HCT116 (cell line): ENCODE measurements around the gene FBLL1. TPM values are rescaled to one million over a fixed set of nuclear protein-coding genes. Genes with fewer than 3 reads are reported as not detected.

ENCODE experiments used
- ATAC-seq: fragments of 200-7000 bp; cut with Tn5 transposase; 2 replicates; pipeline ENCODE4 v1.9.1; 2020; ENCODE audit warnings: mild to moderate bottlenecking, moderate library complexity
- BruUV-seq: library from RNA; stranded (reverse); fragments of 400-500 nt; replicated peaks from 2 replicates; lab custom pipeline; 2021; lab: Mats Ljungman, UMichigan
- CTCF ChIA-PET: fragments of 300-600 bp; sonication (Branson Sonifier 250); formaldehyde crosslinking; loops from one replicate; lab custom pipeline; 2021; ENCODE audit warnings: antibody characterized with exemption; lab: Charles Lee
- POLR2A ChIA-PET: fragments of 300-600, 350-600 bp; sonication (Branson Sonifier 250); formaldehyde crosslinking; loops from one replicate; lab custom pipeline; 2021; ENCODE audit warnings: antibody characterized with exemption; lab: Charles Lee
- RAD21 ChIA-PET, 2 experiments: fragments of 300-600 bp; sonication (Branson Sonifier 250); formaldehyde crosslinking; loops; one replicate each; lab custom pipeline; 2023; ENCODE audit warnings: low total read pairs in 2 of 2; ENCODE audit not compliant: uncharacterized antibody in 2 of 2, unreplicated experiment in 2 of 2, low non-redundant PET in 1 of 2; lab: Charles Lee
- DNase-seq: peaks from one replicate; pipeline ENCODE4 v3.0.0-alpha.2; 2010; ENCODE audit warnings: low read depth, low spot score
- H2AFZ ChIP-seq: fragments of 200-600 bp; shearing (Covaris generic), sonication (generic); 2 replicates; pipeline ENCODE4 v1.6.1; 2017; ENCODE audit warnings: low read depth, mixed run types, mixed read lengths, antibody characterized with exemption, low read length; ENCODE audit not compliant: poor library complexity, severe bottlenecking
- H3K27ac ChIP-seq: 2 replicates; pipeline ENCODE4 v1.5.1; 2012; ENCODE audit warnings: low read depth, low read length
- H3K27me3 ChIP-seq: fragments of 200-600 bp; sonication (generic); 2 replicates; pipeline ENCODE4 v1.6.1; 2016; ENCODE audit warnings: mixed run types, low read length, mixed read lengths; ENCODE audit not compliant: insufficient read depth
- H3K36me3 ChIP-seq, 2 experiments: fragments of 200-500 bp in 1 of 2; fragments of 200-600 bp in 1 of 2; sonication (Bioruptor generic) in 1 of 2; sonication (generic) in 1 of 2; 2 replicates each; pipeline versions ENCODE4 v1.5.1 to v1.6.1; 2014 to 2016; ENCODE audit warnings: low read length in 2 of 2, inconsistent platforms in 1 of 2, mixed read lengths in 1 of 2, mixed run types in 1 of 2; ENCODE audit not compliant: insufficient read depth in 2 of 2, control insufficient read depth in 1 of 2
- H3K4me1 ChIP-seq, 2 experiments: fragments of 200-600 bp in 1 of 2; sonication (generic) in 1 of 2; 2 replicates each; pipeline versions ENCODE4 v1.5.1 to v1.6.1; 2012 to 2017; ENCODE audit warnings: low read length in 2 of 2, inconsistent platforms in 1 of 2, mild to moderate bottlenecking in 1 of 2, mixed read lengths in 1 of 2, mixed run types in 1 of 2, moderate library complexity in 1 of 2; ENCODE audit not compliant: insufficient read depth in 2 of 2, control insufficient read depth in 1 of 2
- H3K4me2 ChIP-seq: fragments of 200-600 bp; sonication (generic); 2 replicates; pipeline ENCODE4 v1.6.1; 2017; ENCODE audit warnings: mixed run types, low read length, mixed read lengths
- H3K4me3 ChIP-seq, 2 experiments: fragments of 200-600 bp in 1 of 2; sonication (generic) in 1 of 2; replicated peaks in 1 of 2; 2 replicates each; pipeline ENCODE4 v1.5.1; 2011 to 2016; ENCODE audit warnings: low read length in 2 of 2, control low read depth in 1 of 2, low read depth in 1 of 2, mild to moderate bottlenecking in 1 of 2, mixed read lengths in 1 of 2, mixed run types in 1 of 2
- H3K79me2 ChIP-seq: fragments of 200-600 bp; sonication (generic); 2 replicates; pipeline ENCODE4 v1.6.1; 2017; ENCODE audit warnings: mild to moderate bottlenecking, mixed run types, low read length, moderate library complexity, mixed read lengths; ENCODE audit not compliant: insufficient read depth
- H3K9ac ChIP-seq: fragments of 200-600 bp; sonication (generic); 2 replicates; pipeline ENCODE4 v1.6.1; 2016; ENCODE audit warnings: low read length, mixed read lengths
- H3K9me2 ChIP-seq: fragments of 200-600 bp; sonication (generic), shearing (Covaris generic); 2 replicates; pipeline ENCODE4 v1.6.1; 2017; ENCODE audit warnings: mixed run types, mild to moderate bottlenecking, moderate library complexity; ENCODE audit not compliant: insufficient read depth
- H3K9me3 ChIP-seq, 2 experiments: fragments of 200-500 bp in 1 of 2; fragments of 200-600 bp in 1 of 2; sonication (Bioruptor generic) in 1 of 2; sonication (generic) in 1 of 2; 2 replicates each; pipeline ENCODE4 v1.6.1; 2014 to 2017; ENCODE audit warnings: low read length in 2 of 2, mixed read lengths in 2 of 2, inconsistent platforms in 1 of 2, low read depth in 1 of 2, mild to moderate bottlenecking in 1 of 2, mixed run types in 1 of 2, moderate library complexity in 1 of 2; ENCODE audit not compliant: control insufficient read depth in 1 of 2, insufficient read depth in 1 of 2
- H4K20me1 ChIP-seq: fragments of 200-600 bp; sonication (generic), shearing (Covaris generic); 2 replicates; pipeline ENCODE4 v1.6.1; 2017; ENCODE audit warnings: mixed run types, mild to moderate bottlenecking, moderate library complexity; ENCODE audit not compliant: insufficient read depth
- CBX3 ChIP-seq: IDR thresholded peaks from 2 replicates; pipeline ENCODE4 v1.6.1; 2012; ENCODE audit warnings: low read depth
- EGR1 ChIP-seq: IDR thresholded peaks from 2 replicates; pipeline ENCODE4 v1.6.1; 2012; ENCODE audit warnings: low read depth
- ELF1 ChIP-seq: IDR thresholded peaks from 2 replicates; pipeline ENCODE4 v1.6.1; 2012; ENCODE audit warnings: low read depth, borderline replicate concordance
- FOSL1 ChIP-seq: IDR thresholded peaks from 2 replicates; pipeline ENCODE4 v1.6.1; 2012; ENCODE audit warnings: low read depth
- POLR2AphosphoS5 ChIP-seq: IDR thresholded peaks from 2 replicates; pipeline ENCODE4 v1.6.1; 2011; ENCODE audit warnings: mild to moderate bottlenecking, low read depth, low read length, moderate library complexity
- RAD21 ChIP-seq: IDR thresholded peaks from 2 replicates; pipeline ENCODE4 v1.6.1; 2012; ENCODE audit warnings: low read depth, mild to moderate bottlenecking
- SP1 ChIP-seq: IDR thresholded peaks from 2 replicates; pipeline ENCODE4 v1.6.1; 2012; ENCODE audit warnings: low read depth
- SRF ChIP-seq: IDR thresholded peaks from 2 replicates; pipeline ENCODE4 v1.6.1; 2012; ENCODE audit warnings: low read depth
- YY1 ChIP-seq: IDR thresholded peaks from 2 replicates; pipeline ENCODE4 v1.6.1; 2011; ENCODE audit warnings: low read length, low read depth, moderate library complexity, mild to moderate bottlenecking; ENCODE audit not compliant: insufficient replicate concordance; ENCODE audit errors: extremely low read depth
- ZNF274 ChIP-seq: fragments of 200-500 bp; sonication (Bioruptor generic); IDR thresholded peaks from 2 replicates; pipeline ENCODE4 v1.6.1; 2014; ENCODE audit warnings: mild to moderate bottlenecking, low read depth, low read length, inconsistent platforms
- intact Hi-C: fragments of 100-400 bp; cut with micrococcal nuclease; formaldehyde crosslinking; loops from 2 replicates; pipeline ENCODE4 v1.10.0; 2022
- total RNA-seq: library from RNA; stranded (reverse); gene quantifications from one replicate; pipeline ENCODE4 v1.2.1, GENCODE V29; 2021; ENCODE audit not compliant: unreplicated experiment

The FBLL1 gene
- total RNA-seq, 1 experiment from 2014 or later, result 0.15 TPM

DNA sequence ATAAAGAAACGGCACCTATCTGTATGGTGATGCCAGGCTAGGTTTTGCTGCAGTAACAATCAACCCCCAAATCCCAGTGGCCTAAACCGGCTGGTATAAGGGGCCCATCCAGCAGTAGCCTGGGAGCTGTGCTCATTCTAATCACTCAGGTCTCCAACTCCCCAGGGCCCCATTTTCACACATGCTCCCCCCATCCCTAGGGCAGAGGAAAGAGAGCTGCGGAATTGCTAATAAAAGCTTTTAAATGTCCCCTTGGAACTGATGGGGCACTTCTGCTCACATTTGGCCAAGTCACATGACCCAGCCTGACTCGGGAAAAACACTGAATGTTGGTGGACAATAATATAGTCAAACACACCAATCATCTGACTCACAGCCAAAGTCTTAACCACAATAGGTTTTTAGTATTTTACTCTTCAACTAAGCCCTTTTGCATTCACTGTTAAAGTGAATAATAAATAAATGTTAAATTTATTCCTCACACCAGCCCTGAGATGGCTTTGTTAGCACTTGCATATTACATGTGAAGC, 1.6 kb downstream of the FBLL1 start:
- TF ChIP-seq EGR1, result no peak
- Histone ChIP-seq H3K4me3 (no peak overlapping the region), H4K20me1 (no peaks in the 10 kb centered on the region), H3K9me3 (no peaks in the 10 kb centered on the region), H3K4me2 (no peak overlapping the region), H3K36me3 (no peaks in the 10 kb centered on the region), H3K79me2 (no peaks in the 10 kb centered on the region), H3K27ac (no peak overlapping the region), H2AFZ (no peak overlapping the region), H3K9ac (no peak overlapping the region), H3K27me3 (no peaks in the 10 kb centered on the region), H3K9me2 (no peaks in the 10 kb centered on the region), H3K4me1 (no peaks in the 10 kb centered on the region)
- DNase-seq (no peak), ATAC-seq (no peak)
- no TSS peak for BruUV-seq
- ChIA-PET POLR2A (no interaction called here), CTCF (no interaction called here), RAD21 (no interaction called here)
- intact Hi-C loops, result no loop called here

DNA sequence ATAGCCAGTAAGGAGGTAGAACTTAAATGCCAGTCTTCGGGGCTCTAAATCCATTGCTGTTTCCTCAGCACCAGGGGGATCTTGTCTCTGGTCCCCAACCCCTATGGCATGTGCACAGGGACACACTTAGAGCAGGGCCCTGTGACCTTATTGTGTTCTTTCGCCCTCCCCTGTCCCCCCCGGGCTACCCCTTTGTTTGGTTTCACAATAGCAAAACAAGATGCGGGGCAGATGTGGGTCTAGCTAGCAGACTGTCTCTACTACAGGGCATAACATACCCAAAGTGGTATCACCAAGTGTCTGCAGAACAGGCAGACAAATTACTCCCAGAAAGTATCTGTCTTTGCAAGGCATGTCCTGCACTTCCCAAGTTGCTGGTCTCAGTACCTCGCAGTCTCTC, 2.1 kb downstream of the FBLL1 start:
- DNase-seq (no peak), ATAC-seq (no peak)
- ChIA-PET RAD21 (no interaction called here), CTCF (no interaction called here), POLR2A (no interaction called here)
- no peaks in the 10 kb centered on the region for H3K9me2 ChIP-seq
- H3K4me2 ChIP-seq, result no peak overlapping the region
- intact Hi-C loops, result no loop called here
- no TSS peak for BruUV-seq
- H3K9ac ChIP-seq, result no peak overlapping the region
- no peak overlapping the region for H3K4me3 ChIP-seq
- no peaks in the 10 kb centered on the region for H3K79me2 ChIP-seq
- H3K4me1 ChIP-seq, result no peaks in the 10 kb centered on the region
- no peak for TF ChIP-seq RAD21
- TF ChIP-seq ELF1, result no peak
- TF ChIP-seq POLR2AphosphoS5, result no peak
- no peak for TF ChIP-seq SP1
- TF ChIP-seq YY1, result no peak
- no peak for TF ChIP-seq CBX3
- TF ChIP-seq FOSL1, result no peak
- no peak for TF ChIP-seq ZNF274
- TF ChIP-seq SRF, result no peak
- H3K27me3 ChIP-seq, result no peaks in the 10 kb centered on the region
- H3K9me3 ChIP-seq, result no peaks in the 10 kb centered on the region
- H4K20me1 ChIP-seq, result no peaks in the 10 kb centered on the region
- H2AFZ ChIP-seq, result no peak overlapping the region
- H3K27ac ChIP-seq, result no peak overlapping the region
- no peaks in the 10 kb centered on the region for H3K36me3 ChIP-seq
